GM19023 (cell line): ENCODE results near the gene PERM1.

ENCODE experiments used
- ATAC-seq: cut with Tn5 transposase; IDR thresholded peaks from one replicate; pipeline ENCODE4 v1.9.1; 2021; ENCODE audit warnings: mild to moderate bottlenecking, moderate library complexity; ENCODE audit not compliant: unreplicated experiment

Gene PERM1

DNA sequence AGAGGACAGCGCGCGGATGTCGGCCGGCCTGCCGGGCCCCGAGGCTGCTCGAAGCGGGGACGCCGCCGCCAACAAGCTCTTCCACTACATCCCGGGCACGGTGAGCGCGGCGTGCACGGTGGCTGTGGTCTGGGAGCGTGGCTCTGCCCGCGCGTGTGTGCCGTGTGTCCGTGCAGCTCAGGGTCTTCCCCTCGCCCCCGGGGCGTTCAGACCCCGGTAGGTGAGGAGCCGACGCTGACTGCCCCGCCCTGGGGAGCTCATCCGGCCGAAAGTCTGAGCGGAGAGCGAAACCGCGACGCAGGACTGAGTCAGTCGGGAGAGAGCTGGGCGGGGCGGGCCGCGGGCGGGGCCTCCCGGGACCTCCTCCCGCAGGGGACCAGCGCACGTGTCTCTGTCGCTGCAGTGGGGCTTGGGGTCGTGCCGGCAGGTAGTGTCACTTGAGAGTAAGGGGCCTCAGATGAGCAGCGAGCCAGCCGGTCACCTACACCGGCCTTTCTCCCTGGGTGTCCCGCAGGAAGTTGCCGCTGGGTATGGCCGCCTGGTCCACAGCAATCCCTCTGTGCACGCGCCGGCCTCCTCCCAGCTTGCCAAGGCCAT, 15.1 kb downstream of the PERM1 start:
- peak; percentile 67 for ATAC-seq

GRCh38 chr1:966135-966703, 15.7 kb downstream of the PERM1 start, which contains the start of gene PLEKHN1:
Gene PLEKHN1 (plus strand): TSS chr1:966482. CDS start chr1:966532, 50 bp downstream.
- ATAC-seq = peak; percentile 41

- no peak for ATAC-seq
These were observed 16.3 kb downstream of the PERM1 start for GRCh38 chr1:965526-966134.

DNA sequence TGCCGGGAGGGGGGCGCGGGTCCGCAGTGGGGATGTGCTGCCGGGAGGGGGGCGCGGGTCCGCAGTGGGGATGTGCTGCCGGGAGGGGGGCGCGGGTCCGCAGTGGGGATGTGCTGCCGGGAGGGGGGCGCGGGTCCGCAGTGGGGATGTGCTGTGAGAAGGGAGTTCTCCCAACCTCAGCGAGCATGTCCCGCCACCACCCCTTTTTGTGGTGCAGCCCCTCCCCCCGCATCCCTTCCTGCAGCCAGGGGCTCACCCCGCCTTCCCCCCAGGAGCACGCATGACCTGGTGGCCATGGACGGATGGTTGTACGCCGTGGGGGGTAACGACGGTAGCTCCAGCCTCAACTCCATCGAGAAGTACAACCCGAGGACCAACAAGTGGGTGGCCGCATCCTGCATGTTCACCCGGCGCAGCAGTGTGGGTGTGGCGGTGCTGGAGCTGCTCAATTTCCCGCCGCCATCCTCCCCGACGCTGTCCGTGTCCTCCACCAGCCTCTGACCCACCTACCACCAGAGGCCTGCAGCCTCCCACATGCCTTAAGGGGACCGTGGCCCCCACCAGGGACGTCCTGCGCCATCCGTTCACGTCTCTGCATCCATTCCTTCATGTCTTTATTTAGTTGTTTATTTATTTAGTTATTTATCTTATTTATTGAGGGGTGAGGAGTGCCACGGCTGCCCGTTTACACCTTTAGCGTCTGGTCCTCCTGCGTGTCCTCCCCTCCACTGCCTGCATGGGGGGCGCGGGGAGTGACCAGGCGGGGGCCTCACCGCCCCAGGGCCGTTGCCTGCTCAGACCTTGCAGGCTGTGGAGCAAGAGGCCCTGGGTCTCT, 17.0 kb downstream of the PERM1 start:
- no peak for ATAC-seq

DNA sequence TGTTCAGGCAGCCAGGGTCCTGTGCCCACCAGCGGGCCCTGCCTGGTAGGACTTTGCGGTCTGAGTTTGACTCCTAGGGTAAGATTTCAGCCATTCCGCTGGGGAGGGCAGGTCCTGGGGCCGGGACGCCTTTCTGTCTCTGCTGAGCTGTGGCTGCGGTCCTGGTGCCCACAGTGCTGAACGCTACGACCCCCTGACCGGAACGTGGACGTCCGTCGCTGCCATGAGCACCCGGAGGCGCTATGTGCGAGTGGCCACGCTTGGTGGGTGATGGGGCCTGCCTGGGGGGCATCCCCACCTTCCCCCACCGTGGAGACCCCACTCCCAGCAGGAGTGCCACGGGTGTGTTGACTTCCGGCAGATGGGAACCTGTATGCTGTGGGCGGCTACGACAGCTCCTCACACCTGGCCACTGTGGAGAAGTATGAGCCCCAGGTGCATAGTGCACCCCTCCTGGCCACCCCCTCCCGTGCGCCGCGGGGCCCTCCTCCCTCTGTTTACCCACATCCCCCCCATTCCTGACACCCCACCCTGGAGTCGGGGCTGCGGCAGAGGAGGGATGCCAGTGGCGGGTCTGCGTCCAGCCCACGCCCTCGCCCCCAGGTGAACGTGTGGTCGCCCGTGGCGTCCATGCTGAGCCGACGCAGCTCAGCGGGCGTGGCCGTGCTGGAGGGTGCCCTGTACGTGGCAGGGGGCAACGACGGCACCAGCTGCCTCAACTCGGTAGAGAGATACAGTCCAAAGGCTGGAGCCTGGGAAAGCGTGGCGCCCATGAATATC, 18.0 kb downstream of the PERM1 start:
- no peak for ATAC-seq

DNA sequence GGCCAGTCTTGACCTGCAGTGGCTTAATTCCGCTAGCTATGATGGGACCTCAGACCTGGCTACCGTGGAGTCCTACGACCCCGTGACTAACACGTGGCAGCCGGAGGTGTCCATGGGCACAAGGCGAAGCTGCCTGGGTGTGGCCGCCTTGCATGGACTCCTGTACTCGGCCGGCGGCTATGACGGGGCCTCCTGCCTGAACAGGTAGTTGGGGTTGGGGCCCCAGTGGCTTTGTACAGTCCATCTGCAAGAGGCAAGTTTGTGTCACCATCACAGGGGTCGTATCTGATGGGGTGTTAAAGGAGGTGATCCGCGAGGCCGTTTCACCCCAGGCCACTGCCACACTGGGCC, 18.6 kb downstream of the PERM1 start:
- no peak for ATAC-seq

DNA sequence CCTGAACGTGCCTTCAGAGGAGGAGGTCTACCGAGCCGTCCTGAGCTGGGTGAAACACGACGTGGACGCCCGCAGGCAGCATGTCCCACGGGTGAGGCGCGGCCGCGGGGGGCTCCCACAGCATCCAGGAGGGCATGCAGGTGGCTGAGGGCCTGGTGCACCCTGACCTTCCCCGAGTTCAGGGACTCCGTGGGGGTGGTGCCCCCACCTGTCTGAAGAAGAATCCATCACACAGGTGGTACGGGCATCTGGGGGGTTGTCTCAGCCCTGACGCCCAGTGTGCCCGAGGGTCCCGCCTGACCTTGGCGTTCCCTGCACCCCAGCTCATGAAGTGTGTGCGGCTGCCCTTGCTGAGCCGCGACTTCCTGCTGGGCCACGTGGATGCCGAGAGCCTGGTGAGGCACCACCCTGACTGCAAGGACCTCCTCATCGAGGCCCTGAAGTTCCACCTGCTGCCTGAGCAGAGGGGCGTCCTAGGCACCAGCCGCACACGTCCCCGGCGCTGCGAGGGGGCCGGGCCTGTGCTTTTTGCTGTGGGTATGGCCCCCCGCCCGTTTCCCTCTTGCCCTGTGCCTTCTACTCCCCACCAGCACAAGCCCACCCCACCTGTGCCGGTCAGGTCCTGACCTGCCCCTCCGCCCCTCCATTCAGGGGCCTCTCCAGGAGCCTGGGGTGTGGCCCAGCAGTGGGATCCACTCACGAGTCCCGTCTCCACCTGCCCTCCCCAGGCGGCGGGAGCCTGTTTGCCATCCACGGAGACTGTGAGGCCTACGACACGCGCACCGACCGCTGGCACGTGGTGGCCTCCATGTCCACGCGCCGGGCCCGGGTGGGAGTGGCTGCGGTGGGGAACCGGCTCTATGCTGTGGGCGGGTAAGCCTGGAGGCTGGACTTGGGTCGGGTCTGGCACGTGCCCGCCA, 19.3 kb downstream of the PERM1 start:
- no peak for ATAC-seq

DNA sequence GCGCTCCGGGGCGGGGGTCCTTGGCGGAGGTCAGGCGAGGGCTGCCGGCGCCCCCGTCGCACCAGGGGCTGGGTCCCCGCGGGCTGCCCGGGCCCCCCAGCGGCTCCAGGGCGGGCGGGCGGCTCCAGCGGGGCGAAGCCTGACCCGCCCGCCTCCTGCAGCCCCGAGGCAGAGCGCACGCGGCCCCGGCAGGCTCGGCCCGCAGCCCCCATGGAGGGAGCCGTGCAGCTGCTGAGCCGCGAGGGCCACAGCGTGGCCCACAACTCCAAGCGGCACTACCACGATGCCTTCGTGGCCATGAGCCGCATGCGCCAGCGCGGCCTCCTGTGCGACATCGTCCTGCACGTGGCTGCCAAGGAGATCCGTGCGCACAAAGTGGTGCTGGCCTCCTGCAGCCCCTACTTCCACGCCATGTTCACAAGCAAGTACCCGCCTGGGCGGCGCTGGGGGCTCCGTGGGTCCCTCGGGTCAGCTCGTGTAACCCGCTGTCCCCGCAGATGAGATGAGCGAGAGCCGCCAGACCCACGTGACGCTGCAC, 20.7 kb downstream of the PERM1 start:
- no peak for ATAC-seq

GRCh38 chr1:960363-961131, 21.3 kb downstream of the PERM1 start, which contains the start of gene KLHL17:
Gene KLHL17 (plus strand): TSS chr1:960584. CDS start chr1:960694, 110 bp downstream.
- ATAC-seq = no peak

DNA sequence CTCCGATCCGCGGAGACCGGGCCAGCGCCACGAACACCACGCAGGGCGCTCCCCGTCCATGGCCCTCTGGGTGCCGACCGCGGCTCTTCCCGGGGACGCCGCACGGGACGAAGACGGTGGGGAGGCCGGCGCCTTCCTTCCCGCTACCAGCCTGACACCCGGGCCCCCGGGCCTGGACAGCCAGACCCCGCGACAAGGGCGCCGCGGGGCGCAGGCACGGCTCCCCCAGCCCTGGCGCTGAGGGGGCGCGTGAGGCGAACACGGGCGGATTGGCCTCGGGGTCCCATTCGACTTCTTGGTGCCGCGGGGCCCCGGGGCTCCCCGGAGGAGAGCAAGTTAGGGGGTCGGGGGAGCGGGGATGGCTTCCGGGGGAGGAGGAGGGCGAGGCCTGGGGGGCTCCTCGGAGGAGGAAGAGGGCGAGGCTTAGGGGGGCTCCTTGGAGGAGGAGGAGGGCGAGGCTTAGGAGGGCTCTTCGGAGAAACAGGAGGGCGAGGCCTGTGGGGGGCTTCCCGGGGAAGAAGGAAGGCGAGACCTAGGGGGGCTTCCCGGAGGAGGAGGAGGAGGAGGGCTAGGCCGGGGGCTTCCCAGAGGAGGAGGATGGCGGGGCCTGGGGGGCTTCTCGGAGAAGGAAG, 22.0 kb downstream of the PERM1 start:
- no peak for ATAC-seq

DNA sequence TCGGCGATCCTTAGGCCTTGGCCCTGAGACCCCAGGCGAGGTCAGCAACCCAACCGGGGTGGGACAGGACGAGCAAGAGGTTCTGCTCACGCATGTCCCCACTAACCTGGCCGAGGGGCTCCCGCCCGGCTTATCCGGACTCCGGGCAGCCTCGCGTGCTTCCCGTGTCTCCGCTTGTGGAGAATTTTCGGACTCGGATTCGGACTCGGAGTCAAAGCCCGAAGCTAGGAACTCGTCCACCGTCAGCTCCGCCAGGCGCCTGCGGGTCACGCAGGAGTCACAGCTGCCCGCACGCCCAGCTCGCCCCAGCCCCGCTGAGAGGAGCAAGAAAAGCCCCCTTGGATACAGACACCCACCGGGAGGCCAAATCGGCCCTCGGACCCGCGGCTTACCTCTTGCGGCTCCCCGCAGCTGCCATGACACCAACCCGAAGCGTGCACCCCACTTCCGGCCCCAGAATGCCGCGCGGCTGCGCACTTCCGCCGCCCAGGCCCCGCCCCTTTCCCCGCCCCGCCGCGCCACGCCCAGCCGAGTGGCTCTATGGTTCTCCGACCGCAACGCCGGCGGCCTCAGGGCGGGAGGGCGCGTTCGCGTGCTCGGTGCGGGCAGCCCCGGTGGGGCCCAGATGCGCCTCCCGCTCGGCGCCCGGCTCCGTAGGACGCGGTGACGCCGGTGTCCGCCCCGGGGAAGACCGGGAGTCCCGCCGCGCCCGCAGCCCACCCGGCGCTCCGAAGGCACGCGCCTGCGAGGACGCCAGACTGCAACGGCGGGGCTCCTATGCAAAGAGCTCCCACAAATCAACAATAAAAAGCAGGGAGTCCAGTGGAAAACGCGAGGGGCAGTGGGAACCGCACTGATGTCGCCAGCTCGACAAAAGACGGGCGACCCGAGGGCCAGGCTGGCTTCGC, 22.8 kb downstream of the PERM1 start, which contains the start of gene NOC2L:
Gene NOC2L (minus strand): TSS at position 434 of the 908 bp plus-strand sequence. CDS start 16 bp downstream, at position 418.
- peak; percentile 83 for ATAC-seq

- no peak for ATAC-seq
These were observed 25.3 kb downstream of the PERM1 start for GRCh38 chr1:956636-957035.

- ATAC-seq = no peak
These were observed 26.4 kb downstream of the PERM1 start for GRCh38 chr1:955474-955873.

DNA sequence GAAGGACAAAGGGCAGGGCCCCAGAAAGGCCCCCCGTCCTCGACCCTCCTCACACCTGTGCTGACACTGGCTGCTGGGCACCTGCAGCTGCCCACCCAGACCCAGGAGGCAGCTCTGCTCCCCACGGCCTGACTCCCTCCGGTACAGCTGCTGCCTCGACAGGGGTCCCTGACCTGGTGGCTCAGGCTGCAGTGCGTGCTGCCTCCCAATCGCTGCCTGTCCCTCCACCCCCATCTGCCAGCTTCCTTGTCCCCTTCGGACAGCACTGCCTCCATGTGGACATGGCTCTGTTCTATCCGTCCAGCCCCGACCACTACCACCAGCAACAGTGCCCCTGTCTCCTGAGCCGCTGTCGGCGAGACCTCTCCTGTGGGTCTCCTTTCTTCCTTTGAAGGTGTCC, 27.0 kb downstream of the PERM1 start:
- ATAC-seq = no peak

DNA sequence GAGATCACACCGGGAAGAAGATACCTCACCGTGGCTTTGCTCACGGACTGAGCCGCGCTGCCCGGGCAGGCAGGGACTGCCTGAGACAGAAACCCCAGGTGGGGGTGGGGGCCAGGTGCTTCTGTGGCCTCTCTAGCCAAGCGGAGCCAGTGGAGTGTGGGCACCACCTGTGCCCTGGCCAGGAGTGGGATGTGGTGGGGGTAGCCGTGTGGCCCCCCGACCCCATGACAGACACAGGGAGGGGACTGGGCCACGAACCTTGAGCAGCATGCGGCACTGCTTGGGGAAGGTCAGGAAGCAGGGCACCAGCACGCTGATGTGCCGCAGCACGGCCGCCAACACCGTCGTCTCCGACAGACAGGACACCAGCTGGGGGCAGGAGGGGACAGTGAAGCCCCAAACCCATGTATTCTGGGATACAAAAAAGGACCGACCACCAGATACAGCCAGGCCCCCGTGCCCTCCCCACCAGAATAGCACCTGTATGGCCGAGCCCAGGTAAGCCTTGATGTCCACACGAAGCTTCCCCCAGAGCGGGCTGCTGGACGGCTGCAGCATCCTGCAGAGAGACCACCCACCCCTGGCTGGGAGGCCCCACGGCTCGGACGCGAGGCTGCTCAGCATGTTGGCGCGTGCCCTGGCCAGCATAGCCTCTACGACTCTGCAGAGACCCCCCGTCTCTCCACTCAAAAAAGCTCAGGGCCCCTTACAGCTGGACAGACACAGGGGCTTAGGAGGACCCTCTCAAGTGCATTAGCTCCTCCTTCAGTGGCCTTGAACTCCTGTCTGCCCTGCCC, 28.2 kb downstream of the PERM1 start:
- ATAC-seq = no peak

GRCh38 chr1:952603-953002, 29.3 kb downstream of the PERM1 start:
- ATAC-seq = no peak
